Stimulated activated CD4-positive, alpha-beta T cell treated with anti-CD3 and anti-CD28 coated beads, Interleukin-1b, Interleukin-23, amount 100 ng/mL, for 24 hours (primary cell): ENCODE measurements around the gene TADA2A.
"Not testable (repeated sequence)": the region's sequence is repeated elsewhere in the genome, so short reads cannot be mapped to it uniquely, and the experiment has no call there.

Experiments
- DNase-seq, 4 experiments: peaks; one replicate each; pipeline ENCODE4 v3.0.0-alpha.2; 2020; ENCODE audit warnings: low read depth in 4 of 4, low spot score in 1 of 4

Gene TADA2A

GRCh38 chr17:37399265-37399803 is 7.4 kb upstream of the TADA2A start:
- no peak for DNase-seq

GRCh38 chr17:37400505-37400904 is 6.2 kb upstream of the TADA2A start:
- DNase-seq = no peak

GRCh38 chr17:37405522-37405921 is 1.2 kb upstream of the TADA2A start:
- not testable (repeated sequence) for DNase-seq

GRCh38 chr17:37405955-37406634 is 591 bp upstream of the TADA2A start:
- DNase-seq = no peak

- not testable (repeated sequence) for DNase-seq
These were observed 1.4 kb downstream of the TADA2A start for GRCh38 chr17:37408145-37408479.

GRCh38 chr17:37410357-37410756 is 3.7 kb downstream of the TADA2A start:
- DNase-seq = no peak

- no peak for DNase-seq
These were observed 7.3 kb downstream of the TADA2A start for GRCh38 chr17:37413875-37414519.

- no peak for DNase-seq
These were observed 11.2 kb downstream of the TADA2A start for GRCh38 chr17:37417852-37418251.

- no peak for DNase-seq
These were observed 16.4 kb downstream of the TADA2A start for GRCh38 chr17:37422971-37423625.

- no peak for DNase-seq
These were observed 18.6 kb downstream of the TADA2A start for GRCh38 chr17:37425268-37425667.

GRCh38 chr17:37429039-37429438 is 22.4 kb downstream of the TADA2A start:
- DNase-seq = no peak

- no peak for DNase-seq
These were observed 22.8 kb downstream of the TADA2A start for GRCh38 chr17:37429453-37429852.

- no peak for DNase-seq
These were observed 23.5 kb downstream of the TADA2A start for GRCh38 chr17:37430051-37430627.

- DNase-seq = no peak
These were observed 26.0 kb downstream of the TADA2A start for GRCh38 chr17:37432671-37433070.

GRCh38 chr17:37438141-37438540 is 31.5 kb downstream of the TADA2A start:
- DNase-seq = no peak

- DNase-seq = no peak
These were observed 33.7 kb downstream of the TADA2A start for GRCh38 chr17:37440424-37440823.

- DNase-seq = not testable (repeated sequence)
These were observed 34.8 kb downstream of the TADA2A start for GRCh38 chr17:37441369-37442014.

- no peak for DNase-seq
These were observed 39.3 kb downstream of the TADA2A start for GRCh38 chr17:37446027-37446426.

GRCh38 chr17:37447641-37448040 is 41.0 kb downstream of the TADA2A start:
- no peak for DNase-seq

- no peak for DNase-seq
These were observed 43.4 kb downstream of the TADA2A start for GRCh38 chr17:37450112-37450511.

- DNase-seq = not testable (repeated sequence)
These were observed 51.1 kb downstream of the TADA2A start for GRCh38 chr17:37457801-37458200.
